HG03439 (cell line): ENCODE measurements around the gene ZNF362.
"Not testable (repeated sequence)": the region's sequence is repeated elsewhere in the genome, so short reads cannot be mapped to it uniquely, and the experiment has no call there.

ENCODE experiments used
- ATAC-seq: cut with Tn5 transposase; IDR thresholded peaks from one replicate; pipeline ENCODE4 v1.9.1; 2021; ENCODE audit warnings: mild to moderate bottlenecking, moderate library complexity; ENCODE audit not compliant: unreplicated experiment

The ZNF362 gene

GRCh38 chr1:33256471-33257206, at the start of gene ZNF362:
ZNF362 (plus strand) TSS chr1:33256492; CDS start chr1:33270575, 14,083 bp downstream.
- no peak for ATAC-seq

- ATAC-seq: no peak
These were observed 44.3 kb upstream of the ZNF362 start for GRCh38 chr1:33211972-33212371.

- no peak for ATAC-seq
These were observed 36.2 kb upstream of the ZNF362 start for GRCh38 chr1:33219886-33220661.

- ATAC-seq: no peak
These were observed 35.5 kb upstream of the ZNF362 start for GRCh38 chr1:33220676-33221384.

GRCh38 chr1:33221385-33221758, 34.9 kb upstream of the ZNF362 start:
- no peak for ATAC-seq

GRCh38 chr1:33222381-33222780, 33.9 kb upstream of the ZNF362 start:
- no peak for ATAC-seq

- no peak for ATAC-seq
These were observed 32.1 kb upstream of the ZNF362 start for GRCh38 chr1:33224166-33224707.

- no peak for ATAC-seq
These were observed 30.7 kb upstream of the ZNF362 start for GRCh38 chr1:33225586-33225985.

GRCh38 chr1:33228935-33229487, 27.3 kb upstream of the ZNF362 start:
- no peak for ATAC-seq

- no peak for ATAC-seq
These were observed 25.1 kb upstream of the ZNF362 start for GRCh38 chr1:33231166-33231565.

- no peak for ATAC-seq
These were observed 23.6 kb upstream of the ZNF362 start for GRCh38 chr1:33232716-33233115.

- no peak for ATAC-seq
These were observed 22.2 kb upstream of the ZNF362 start for GRCh38 chr1:33234131-33234530.

- no peak for ATAC-seq
These were observed 21.7 kb upstream of the ZNF362 start for GRCh38 chr1:33234588-33234990.

GRCh38 chr1:33235521-33235920, 20.8 kb upstream of the ZNF362 start:
- no peak for ATAC-seq

- no peak for ATAC-seq
These were observed 19.8 kb upstream of the ZNF362 start for GRCh38 chr1:33236498-33236897.

GRCh38 chr1:33237579-33237978, 18.7 kb upstream of the ZNF362 start:
- no peak for ATAC-seq

- ATAC-seq: not testable (repeated sequence)
These were observed 18.0 kb upstream of the ZNF362 start for GRCh38 chr1:33238194-33238724.

- ATAC-seq: not testable (repeated sequence)
These were observed 16.9 kb upstream of the ZNF362 start for GRCh38 chr1:33239410-33239809.

GRCh38 chr1:33241866-33242265, 14.4 kb upstream of the ZNF362 start:
- no peak for ATAC-seq

GRCh38 chr1:33242652-33243051, 13.6 kb upstream of the ZNF362 start:
- ATAC-seq: no peak
